ENCODE measurements around the gene DCAF17.

DNA sequence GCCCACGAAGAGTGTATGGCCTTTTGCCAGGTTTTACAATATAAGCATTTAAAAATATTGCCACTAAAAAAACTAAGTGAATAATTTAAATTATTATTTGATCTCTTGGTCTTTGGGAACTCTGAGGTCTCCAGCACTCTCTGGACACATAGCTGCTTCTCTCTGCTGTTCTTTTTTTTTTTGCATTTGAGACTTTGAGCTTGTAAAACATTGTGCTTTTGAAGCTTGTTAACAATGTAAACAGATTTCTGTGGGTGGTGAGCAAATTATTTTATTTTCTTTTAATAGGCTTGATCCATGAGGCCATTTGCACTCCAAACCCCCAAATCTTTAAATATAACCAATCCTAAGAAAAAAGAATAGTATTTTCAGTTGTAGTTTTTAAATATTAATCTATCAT, 42.0 kb downstream of the DCAF17 start:
- TF ChIP-seq, protein P1, sequence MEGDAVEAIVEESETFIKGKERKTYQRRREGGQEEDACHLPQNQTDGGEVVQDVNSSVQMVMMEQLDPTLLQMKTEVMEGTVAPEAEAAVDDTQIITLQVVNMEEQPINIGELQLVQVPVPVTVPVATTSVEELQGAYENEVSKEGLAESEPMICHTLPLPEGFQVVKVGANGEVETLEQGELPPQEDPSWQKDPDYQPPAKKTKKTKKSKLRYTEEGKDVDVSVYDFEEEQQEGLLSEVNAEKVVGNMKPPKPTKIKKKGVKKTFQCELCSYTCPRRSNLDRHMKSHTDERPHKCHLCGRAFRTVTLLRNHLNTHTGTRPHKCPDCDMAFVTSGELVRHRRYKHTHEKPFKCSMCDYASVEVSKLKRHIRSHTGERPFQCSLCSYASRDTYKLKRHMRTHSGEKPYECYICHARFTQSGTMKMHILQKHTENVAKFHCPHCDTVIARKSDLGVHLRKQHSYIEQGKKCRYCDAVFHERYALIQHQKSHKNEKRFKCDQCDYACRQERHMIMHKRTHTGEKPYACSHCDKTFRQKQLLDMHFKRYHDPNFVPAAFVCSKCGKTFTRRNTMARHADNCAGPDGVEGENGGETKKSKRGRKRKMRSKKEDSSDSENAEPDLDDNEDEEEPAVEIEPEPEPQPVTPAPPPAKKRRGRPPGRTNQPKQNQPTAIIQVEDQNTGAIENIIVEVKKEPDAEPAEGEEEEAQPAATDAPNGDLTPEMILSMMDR (IDR thresholded peaks at IDR 0.05; ENCODE audit: borderline replicate concordance, extremely low read depth, low read length, poor library complexity, severe bottlenecking), result no peak
- TF ChIP-seq EZH2 (IDR thresholded peaks at IDR 0.05; ENCODE audit: borderline replicate concordance, low read depth, low read length, severe bottlenecking), result no peak

All from DND-41 (cell line).